HEK293 (cell line): Measurements from ENCODE around the gene CST9.
"Not testable (repeated sequence)": the region's sequence is repeated elsewhere in the genome, so short reads cannot be mapped to it uniquely, and the experiment has no call there.

Experiments used
- RBAK ChIP-seq: fragments of 450-650 bp; formaldehyde crosslinking; IDR thresholded peaks from 2 replicates; pipeline ENCODE4 v1.5.1; 2016; ENCODE audit warnings: missing biosample characterization, missing genetic modification characterization
- REPIN1 ChIP-seq: fragments of 450-650 bp; formaldehyde crosslinking; IDR thresholded peaks from 2 replicates; pipeline ENCODE4 v1.5.1; 2017; ENCODE audit warnings: missing biosample characterization, missing genetic modification characterization, low read depth
- SP7 ChIP-seq: fragments of 450-650 bp; formaldehyde crosslinking; IDR thresholded peaks from 2 replicates; pipeline ENCODE4 v1.5.1; 2016; ENCODE audit warnings: missing biosample characterization, missing genetic modification characterization
- ZNF24 ChIP-seq: fragments of 450-650 bp; formaldehyde crosslinking; IDR thresholded peaks from 2 replicates; pipeline ENCODE4 v1.5.1; 2016; ENCODE audit warnings: missing biosample characterization, missing genetic modification characterization
- ZNF274 ChIP-seq, 2 experiments: fragments of 200-500 bp in 1 of 2; fragments of 450-650 bp in 1 of 2; sonication (Bioruptor generic) in 1 of 2; formaldehyde crosslinking in 1 of 2; IDR thresholded peaks; 2 replicates each; pipeline versions ENCODE4 v1.5.1 to v1.6.1; 2014 to 2016; ENCODE audit warnings: borderline replicate concordance in 1 of 2, inconsistent platforms in 1 of 2, low read length in 1 of 2, missing biosample characterization in 1 of 2, missing genetic modification characterization in 1 of 2
- ZNF561 ChIP-seq: fragments of 450-650 bp; IDR thresholded peaks from 2 replicates; pipeline ENCODE4 v1.5.1; 2018; ENCODE audit warnings: missing biosample characterization, missing genetic modification characterization, borderline replicate concordance
- ZNF704 ChIP-seq: fragments of 450-650 bp; formaldehyde crosslinking; IDR thresholded peaks from 2 replicates; pipeline ENCODE4 v1.5.1; 2016; ENCODE audit warnings: missing biosample characterization, missing genetic modification characterization
- ZNF785 ChIP-seq: fragments of 450-650 bp; formaldehyde crosslinking; IDR thresholded peaks from 2 replicates; pipeline ENCODE4 v1.5.1; 2016; ENCODE audit warnings: missing biosample characterization, missing genetic modification characterization
- TF ChIP-seq, protein P1 (sequence below): fragments of 450-650 bp; formaldehyde crosslinking; IDR thresholded peaks from 2 replicates; pipeline ENCODE4 v1.5.1; 2016; ENCODE audit warnings: missing biosample characterization, missing genetic modification characterization

GRCh38 chr20:23622401-23622800, 16.7 kb upstream of the CST9 start:
- TF ChIP-seq ZNF274 (IDR thresholded peaks at IDR 0.05; ENCODE audit: low read length); ZNF274 (tag by site-specific recombination; IDR thresholded peaks at IDR 0.05; ENCODE audit: borderline replicate concordance); SP7 (tag by site-specific recombination); ZNF704; ZNF561; ZNF24 (tag by site-specific recombination); RBAK; REPIN1 (tag by site-specific recombination); ZNF785: not testable (repeated sequence)
- TF ChIP-seq, protein P1, sequence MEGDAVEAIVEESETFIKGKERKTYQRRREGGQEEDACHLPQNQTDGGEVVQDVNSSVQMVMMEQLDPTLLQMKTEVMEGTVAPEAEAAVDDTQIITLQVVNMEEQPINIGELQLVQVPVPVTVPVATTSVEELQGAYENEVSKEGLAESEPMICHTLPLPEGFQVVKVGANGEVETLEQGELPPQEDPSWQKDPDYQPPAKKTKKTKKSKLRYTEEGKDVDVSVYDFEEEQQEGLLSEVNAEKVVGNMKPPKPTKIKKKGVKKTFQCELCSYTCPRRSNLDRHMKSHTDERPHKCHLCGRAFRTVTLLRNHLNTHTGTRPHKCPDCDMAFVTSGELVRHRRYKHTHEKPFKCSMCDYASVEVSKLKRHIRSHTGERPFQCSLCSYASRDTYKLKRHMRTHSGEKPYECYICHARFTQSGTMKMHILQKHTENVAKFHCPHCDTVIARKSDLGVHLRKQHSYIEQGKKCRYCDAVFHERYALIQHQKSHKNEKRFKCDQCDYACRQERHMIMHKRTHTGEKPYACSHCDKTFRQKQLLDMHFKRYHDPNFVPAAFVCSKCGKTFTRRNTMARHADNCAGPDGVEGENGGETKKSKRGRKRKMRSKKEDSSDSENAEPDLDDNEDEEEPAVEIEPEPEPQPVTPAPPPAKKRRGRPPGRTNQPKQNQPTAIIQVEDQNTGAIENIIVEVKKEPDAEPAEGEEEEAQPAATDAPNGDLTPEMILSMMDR = not testable (repeated sequence)
